HG03045 (cell line): ENCODE data around the gene NEDD4L.
"Not testable (repeated sequence)": the region's sequence is repeated elsewhere in the genome, so short reads cannot be mapped to it uniquely, and the experiment has no call there.

Source experiments
- ATAC-seq: cut with Tn5 transposase; IDR thresholded peaks from one replicate; pipeline ENCODE4 v1.9.1; 2021; ENCODE audit warnings: mild to moderate bottlenecking, moderate library complexity; ENCODE audit not compliant: unreplicated experiment

Gene NEDD4L

GRCh38 chr18:58254873-58255511 is 211.0 kb downstream of the NEDD4L start:
- ATAC-seq = no peak

- ATAC-seq = no peak
Observed at GRCh38 chr18:58255701-58256311, 211.8 kb downstream of the NEDD4L start.

GRCh38 chr18:58256316-58257080 is 212.5 kb downstream of the NEDD4L start:
- ATAC-seq = no peak

- no peak for ATAC-seq
Observed at GRCh38 chr18:58257461-58257860, 213.4 kb downstream of the NEDD4L start.

- ATAC-seq = no peak
Observed at GRCh38 chr18:58258692-58259342, 214.8 kb downstream of the NEDD4L start.

- no peak for ATAC-seq
Observed at GRCh38 chr18:58263055-58263957, 219.3 kb downstream of the NEDD4L start.

- no peak for ATAC-seq
Observed at GRCh38 chr18:58264075-58264474, 220.0 kb downstream of the NEDD4L start.

- no peak for ATAC-seq
Observed at GRCh38 chr18:58264840-58265239, 220.8 kb downstream of the NEDD4L start.

- not testable (repeated sequence) for ATAC-seq
Observed at GRCh38 chr18:58265489-58265888, 221.5 kb downstream of the NEDD4L start.

- ATAC-seq = no peak
Observed at GRCh38 chr18:58266291-58266690, 222.3 kb downstream of the NEDD4L start.

GRCh38 chr18:58267493-58267892 is 223.5 kb downstream of the NEDD4L start:
- ATAC-seq = no peak

- ATAC-seq = no peak
Observed at GRCh38 chr18:58268849-58269248, 224.8 kb downstream of the NEDD4L start.

- no peak for ATAC-seq
Observed at GRCh38 chr18:58269931-58270330, 225.9 kb downstream of the NEDD4L start.

GRCh38 chr18:58270396-58270795 is 226.4 kb downstream of the NEDD4L start:
- ATAC-seq = no peak

- no peak for ATAC-seq
Observed at GRCh38 chr18:58271770-58272169, 227.7 kb downstream of the NEDD4L start.

- no peak for ATAC-seq
Observed at GRCh38 chr18:58272209-58272608, 228.2 kb downstream of the NEDD4L start.

- ATAC-seq = no peak
Observed at GRCh38 chr18:58272779-58273435, 228.9 kb downstream of the NEDD4L start.

- ATAC-seq = no peak
Observed at GRCh38 chr18:58275176-58275575, 231.2 kb downstream of the NEDD4L start.

GRCh38 chr18:58276789-58277739 is 233.0 kb downstream of the NEDD4L start:
- no peak for ATAC-seq
